GM12878 (cell line): ENCODE data around the gene CRTC2. TPM values are rescaled to one million over a fixed set of nuclear protein-coding genes. Genes with fewer than 3 reads are reported as not detected.

ENCODE experiments used
- ATAC-seq: fragments of 200-7000 bp; cut with Tn5 transposase; 3 replicates; pipeline ENCODE4 v1.9.1; 2020; ENCODE audit warnings: mild to moderate bottlenecking, moderate library complexity
- BruUV-seq: library from RNA; stranded (reverse); fragments of 400-500 nt; replicated peaks from 2 replicates; lab custom pipeline; 2021; lab: Mats Ljungman, UMichigan
- CTCF ChIA-PET: fragments of 300-600 bp; sonication (Branson Sonifier 250); formaldehyde crosslinking; extraction: SDS; loops from one replicate; lab custom pipeline; 2021; ENCODE audit warnings: inconsistent platforms; lab: Yijun Ruan, JAX
- POLR2A ChIA-PET: fragments of 350-600 bp; formaldehyde crosslinking; extraction: SDS; loops from one replicate; lab custom pipeline; 2021; ENCODE audit warnings: inconsistent platforms; lab: Charles Lee
- RAD21 ChIA-PET: fragments of 300-600 bp; sonication (Branson Sonifier 250); formaldehyde crosslinking; loops from one replicate; lab custom pipeline; 2023; ENCODE audit warnings: antibody characterized with exemption; ENCODE audit not compliant: unreplicated experiment; lab: Charles Lee
- SMC1A ChIA-PET: fragments of 300-600 bp; sonication (Branson Sonifier 250); formaldehyde crosslinking; loops from one replicate; lab custom pipeline; 2023; ENCODE audit not compliant: unreplicated experiment, uncharacterized antibody; lab: Charles Lee
- DNase-seq: peaks from one replicate; pipeline ENCODE4 v3.0.0-alpha.2; 2011; ENCODE audit warnings: low read depth, low spot score
- FAIRE-seq: peaks from 3 replicates; lab custom pipeline; 2011; peaks lifted over from hg19 to GRCh38; lab: Jason Lieb, UNC
- H2AFZ ChIP-seq: 2 replicates; pipeline ENCODE4 v1.6.0; 2011; ENCODE audit warnings: low read depth, low read length, control low read depth; ENCODE audit not compliant: control insufficient read depth
- H3K27ac ChIP-seq: 2 replicates; pipeline ENCODE4 v1.5.1; 2011; ENCODE audit warnings: control low read depth; ENCODE audit not compliant: control insufficient read depth, insufficient read depth
- H3K27me3 ChIP-seq, 2 experiments: replicated peaks in 1 of 2; 2 replicates each; pipeline versions ENCODE4 v1.6.0 to v1.6.1; 2011; ENCODE audit warnings: low read length in 1 of 2; ENCODE audit not compliant: control insufficient read depth in 2 of 2, insufficient read depth in 2 of 2
- H3K36me3 ChIP-seq, 2 experiments: 2 replicates each; pipeline ENCODE4 v1.5.1; 2011; ENCODE audit warnings: low read length in 1 of 2; ENCODE audit not compliant: control insufficient read depth in 2 of 2, insufficient read depth in 2 of 2
- H3K4me1 ChIP-seq: 2 replicates; pipeline ENCODE4 v1.6.1; 2011; ENCODE audit warnings: mild to moderate bottlenecking, low read length, moderate library complexity, mixed read lengths; ENCODE audit not compliant: control insufficient read depth, insufficient read depth
- H3K4me2 ChIP-seq: 2 replicates; pipeline ENCODE4 v1.6.0; 2011; ENCODE audit warnings: control low read depth; ENCODE audit not compliant: control insufficient read depth, insufficient read depth
- H3K4me3 ChIP-seq: fragments of 200-600 bp; sonication (generic); 2 replicates; pipeline ENCODE4 v1.5.1; 2016
- H3K79me2 ChIP-seq: 2 replicates; pipeline ENCODE4 v1.6.0; 2011; ENCODE audit warnings: low read length; ENCODE audit not compliant: control insufficient read depth, insufficient read depth
- H3K9ac ChIP-seq: 2 replicates; pipeline ENCODE4 v1.8.0; 2011; ENCODE audit warnings: low read length, control low read depth, mixed read lengths; ENCODE audit not compliant: control insufficient read depth, insufficient read depth
- H3K9me3 ChIP-seq: replicated peaks from 3 replicates; pipeline ENCODE4 v1.5.1; 2011; ENCODE audit warnings: mild to moderate bottlenecking, low read length; ENCODE audit not compliant: control insufficient read depth, insufficient read depth
- H4K20me1 ChIP-seq: 2 replicates; pipeline ENCODE4 v1.6.0; 2011; ENCODE audit not compliant: control insufficient read depth, insufficient read depth
- BCLAF1 ChIP-seq: fragments of 450-650 bp; IDR thresholded peaks from 2 replicates; pipeline ENCODE4 v1.6.1; 2017; ENCODE audit warnings: antibody characterized with exemption, mild to moderate bottlenecking, moderate library complexity
- BHLHE40 ChIP-seq, 2 experiments: fragments of 450-650 bp in 1 of 2; IDR thresholded peaks; 2 replicates each; pipeline ENCODE4 v1.6.1; 2011 to 2017; ENCODE audit warnings: low read depth in 2 of 2, borderline replicate concordance in 1 of 2, improper control_type of control experiment in 1 of 2, low read length in 1 of 2, mild to moderate bottlenecking in 1 of 2
- FOXK2 ChIP-seq: fragments of 450-650 bp; IDR thresholded peaks from 2 replicates; pipeline ENCODE4 v1.6.1; 2017; ENCODE audit warnings: mild to moderate bottlenecking, moderate library complexity
- HSF1 ChIP-seq: fragments of 150-350 bp; IDR thresholded peaks from 2 replicates; pipeline ENCODE4 v1.6.1; 2014; ENCODE audit warnings: mild to moderate bottlenecking, low read depth, low read length
- IRF4 ChIP-seq: IDR thresholded peaks from 2 replicates; pipeline ENCODE4 v1.6.1; 2011; ENCODE audit warnings: low read depth, low read length
- MEF2B ChIP-seq: fragments of 450-650 bp; IDR thresholded peaks from 2 replicates; pipeline ENCODE4 v1.6.1; 2018; ENCODE audit warnings: mild to moderate bottlenecking, moderate library complexity; ENCODE audit not compliant: partially characterized antibody, poor library complexity, severe bottlenecking
- POLR2A ChIP-seq: IDR thresholded peaks from 2 replicates; pipeline ENCODE4 v1.6.1; 2011; ENCODE audit warnings: low read depth, mild to moderate bottlenecking, low read length
- PRDM15 ChIP-seq: fragments of 450-650 bp; formaldehyde crosslinking; IDR thresholded peaks from 2 replicates; pipeline ENCODE4 v1.4.0; 2020; ENCODE audit warnings: mild to moderate bottlenecking, moderate library complexity
- RUNX3 ChIP-seq: IDR thresholded peaks from 2 replicates; pipeline ENCODE4 v1.6.1; 2012; ENCODE audit warnings: low read length, inconsistent platforms
- SMAD1 ChIP-seq: fragments of 450-650 bp; IDR thresholded peaks from 2 replicates; pipeline ENCODE4 v1.6.1; 2018; ENCODE audit warnings: mild to moderate bottlenecking, low read depth; ENCODE audit not compliant: partially characterized antibody
- SMAD5 ChIP-seq: IDR thresholded peaks from 2 replicates; pipeline ENCODE4 v1.6.1; 2016; ENCODE audit warnings: antibody characterized with exemption, low read depth
- SUZ12 ChIP-seq: fragments of 200-600 bp; sonication (generic); IDR thresholded peaks from one replicate; pipeline ENCODE4 v1.6.1; 2018; ENCODE audit warnings: antibody characterized with exemption, mild to moderate bottlenecking; ENCODE audit not compliant: unreplicated experiment
- TCF7 ChIP-seq: IDR thresholded peaks from 2 replicates; pipeline ENCODE4 v1.6.1; 2014; ENCODE audit warnings: antibody characterized with exemption, borderline replicate concordance
- ZNF207 ChIP-seq: fragments of 450-650 bp; IDR thresholded peaks from 2 replicates; pipeline ENCODE4 v1.6.1; 2014; ENCODE audit warnings: antibody characterized with exemption, mild to moderate bottlenecking, borderline replicate concordance
- ZNF274 ChIP-seq: IDR thresholded peaks from one replicate; pipeline ENCODE4 v1.8.0; 2011; ENCODE audit not compliant: insufficient read length, insufficient read depth
- WGBS: methylation state at CpG from one replicate; pipeline ENCODE4 v1.1.6; 2016; ENCODE audit warnings: low lambda C conversion rate; ENCODE audit not compliant: insufficient replicate concordance, insufficient coverage; ENCODE audit errors: missing lambda C conversion rate; 5-methylcytosine and 5-hydroxymethylcytosine counted together
- in situ Hi-C: fragments of 300-500 bp; cut with MboI; formaldehyde crosslinking; loops from 9 replicates; pipeline ENCODE4 v1.14.3; 2018; ENCODE audit warnings: mixed read lengths
- intact Hi-C: fragments of 100-400 bp; cut with micrococcal nuclease; formaldehyde crosslinking; loops from one replicate; pipeline ENCODE4 v1.14.2; 2022; ENCODE audit not compliant: unreplicated experiment
- polyA plus RNA-seq, 11 experiments: library from polyadenylated mRNA; depleted of rRNA in 4 of 11; unstranded in 6 of 11; stranded (reverse) in 5 of 11; fragments of >200 nt; fragmentation: Nextera tagmentation in 4 of 11; fragmentation: Illumina TruSeq in 1 of 11; extraction: Ambion mirVana in 4 of 11; extraction: Trizol in 1 of 11; gene quantifications; 1 replicate in 1 of 11; 2 replicates in 10 of 11; pipeline versions ENCODE4 v1.2.1 to v1.2.3, GENCODE V29; 2011 to 2016; ENCODE audit warnings: inconsistent platforms in 2 of 11, missing spikeins in 2 of 11, low read depth in 1 of 11
- total RNA-seq, 4 experiments: library from RNA; depleted of rRNA in 3 of 4; stranded (reverse); fragments of >200 nt in 3 of 4; fragmentation: Illumina TruSeq in 1 of 4; extraction: Trizol in 1 of 4; gene quantifications; 2 replicates each; pipeline versions ENCODE4 v1.2.1 to v1.2.3, GENCODE V29; 2013 to 2021

CRTC2 gene
- total and polyA plus RNA-seq, 10 of the 15 experiments (the other 5 are each of a cell fraction or from before 2014, with no cell fraction given): 5.1 to 57.9 (median 32.7) TPM

GRCh38 chr1:153942766-153943549 is 15.5 kb downstream of the CRTC2 start:
- ChIA-PET POLR2A (interaction anchor here (0.6 to 5.3 kb wide), 5 partner anchors 19 to 329 kb away, joined by 3 to 83 read pairs (median 43); partner anchors contain the start of genes CREB3L4, GATAD2B and SLC39A1), RAD21 (interaction anchor here (1.3 to 4.9 kb wide), 3 partner anchors 20 to 24 kb away, joined by 3 to 55 read pairs (median 34); partner anchors contain the start of genes CREB3L4 and GATAD2B), CTCF (interaction anchor here (1.1 to 4.8 kb wide), 3 partner anchors 22 to 122 kb away, joined by 4 to 54 read pairs (median 10); partner anchors contain the start of gene GATAD2B), SMC1A (interaction anchor here (1.0 to 4.5 kb wide), 4 partner anchors 13 to 22 kb away, joined by 3 to 59 read pairs (median 10); partner anchors contain the start of gene GATAD2B)
- intact Hi-C loops (no loop called here), in situ Hi-C loops (no loop called here)
- H3K27me3 ChIP-seq: no peaks in the 10 kb centered on the region
- 98% methylated on average over 11 of the region's 11 CpGs for WGBS
- peaks cover 28% of the 10 kb centered on the region for H3K79me2 ChIP-seq
- no peak overlapping the region for H3K9ac ChIP-seq
- H3K27ac ChIP-seq: no peak overlapping the region
- no peaks in the 10 kb centered on the region for H4K20me1 ChIP-seq
- peaks cover 18% of the 10 kb centered on the region for H3K4me1 ChIP-seq
- H3K4me2 ChIP-seq: no peak overlapping the region; the same call in 1 of the 2 replicates
- H3K4me3 ChIP-seq: no peak overlapping the region
- ATAC-seq (no peak), DNase-seq (no peak), FAIRE-seq (no peak)
- H3K36me3 ChIP-seq: peaks cover 8 to 18% of the 10 kb centered on the region in 2 experiments; a peak in 3 of 4 replicates
- no peak overlapping the region for H2AFZ ChIP-seq
- H3K9me3 ChIP-seq: no peaks in the 10 kb centered on the region
- no TSS peak for BruUV-seq
- TF ChIP-seq ZNF274 (no peak), BHLHE40 (IDR thresholded peaks at IDR 0.05; ENCODE audit: borderline replicate concordance in 1 of 2, low read depth in 2 of 2, low read length in 1 of 2) (no peak), SMAD5 (no peak), SUZ12 (no peak), BCLAF1 (no peak), IRF4 (no peak), POLR2A (no peak), FOXK2 (no peak), TCF7 (no peak), MEF2B (no peak), PRDM15 (CRISPR knock-in tag) (no peak), ZNF207 (no peak), SMAD1 (no peak), HSF1 (no peak), RUNX3 (no peak)
